NCI-H748 treated with DMSO at 0.1 percent for 48 hours (cell line): Measurements from ENCODE around the gene BLOC1S4.
A peak's percentile ranks its signal among the peaks of the same experiment; 100 is the strongest.
"Not testable (repeated sequence)": the region's sequence is repeated elsewhere in the genome, so short reads cannot be mapped to it uniquely, and the experiment has no call there.

ENCODE experiments used
- DNase-seq: peaks from one replicate; lab custom pipeline; 2025; lab: John Stamatoyannopoulos, UW

The BLOC1S4 gene, protein sequence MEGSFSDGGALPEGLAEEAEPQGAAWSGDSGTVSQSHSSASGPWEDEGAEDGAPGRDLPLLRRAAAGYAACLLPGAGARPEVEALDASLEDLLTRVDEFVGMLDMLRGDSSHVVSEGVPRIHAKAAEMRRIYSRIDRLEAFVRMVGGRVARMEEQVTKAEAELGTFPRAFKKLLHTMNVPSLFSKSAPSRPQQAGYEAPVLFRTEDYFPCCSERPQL

DNA sequence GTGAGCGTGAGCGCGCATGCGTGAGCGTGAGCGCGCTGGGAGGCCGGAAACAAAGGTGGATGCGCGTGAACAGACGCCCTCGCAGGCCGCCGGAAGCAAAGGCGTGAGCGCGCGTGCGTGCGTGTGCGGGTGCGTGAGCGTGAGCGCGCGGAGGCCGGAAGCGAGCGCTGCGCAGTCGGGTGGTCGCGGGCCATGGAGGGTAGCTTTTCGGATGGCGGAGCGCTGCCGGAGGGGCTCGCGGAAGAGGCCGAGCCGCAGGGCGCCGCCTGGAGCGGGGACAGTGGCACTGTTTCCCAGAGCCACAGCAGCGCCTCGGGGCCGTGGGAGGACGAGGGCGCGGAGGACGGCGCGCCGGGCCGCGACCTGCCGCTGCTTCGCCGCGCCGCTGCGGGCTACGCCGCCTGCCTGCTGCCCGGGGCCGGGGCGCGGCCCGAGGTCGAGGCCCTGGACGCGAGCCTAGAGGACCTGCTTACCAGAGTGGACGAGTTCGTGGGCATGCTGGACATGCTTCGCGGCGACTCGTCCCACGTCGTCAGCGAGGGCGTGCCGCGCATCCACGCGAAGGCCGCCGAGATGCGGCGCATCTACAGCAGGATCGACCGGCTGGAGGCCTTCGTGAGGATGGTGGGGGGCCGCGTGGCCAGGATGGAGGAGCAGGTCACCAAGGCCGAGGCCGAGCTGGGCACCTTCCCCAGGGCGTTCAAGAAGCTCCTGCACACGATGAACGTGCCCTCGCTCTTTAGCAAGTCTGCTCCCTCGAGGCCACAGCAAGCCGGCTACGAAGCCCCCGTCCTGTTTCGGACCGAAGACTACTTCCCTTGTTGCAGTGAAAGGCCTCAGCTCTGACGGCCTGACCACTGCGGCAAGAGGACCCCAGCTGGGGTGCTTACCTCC is at the start of gene BLOC1S4:
BLOC1S4 (plus strand) TSS at position 157 of the 894 bp plus-strand sequence; CDS start at position 193, 36 bp downstream.
- DNase-seq = peak; percentile 52

- peak; percentile 15 for DNase-seq
Measured at GRCh38 chr4:6668391-6668790, 47.6 kb upstream of the BLOC1S4 start.

GRCh38 chr4:6671648-6672047 is 44.3 kb upstream of the BLOC1S4 start:
- DNase-seq = no peak

GRCh38 chr4:6672131-6672530 is 43.8 kb upstream of the BLOC1S4 start:
- no peak for DNase-seq

DNA sequence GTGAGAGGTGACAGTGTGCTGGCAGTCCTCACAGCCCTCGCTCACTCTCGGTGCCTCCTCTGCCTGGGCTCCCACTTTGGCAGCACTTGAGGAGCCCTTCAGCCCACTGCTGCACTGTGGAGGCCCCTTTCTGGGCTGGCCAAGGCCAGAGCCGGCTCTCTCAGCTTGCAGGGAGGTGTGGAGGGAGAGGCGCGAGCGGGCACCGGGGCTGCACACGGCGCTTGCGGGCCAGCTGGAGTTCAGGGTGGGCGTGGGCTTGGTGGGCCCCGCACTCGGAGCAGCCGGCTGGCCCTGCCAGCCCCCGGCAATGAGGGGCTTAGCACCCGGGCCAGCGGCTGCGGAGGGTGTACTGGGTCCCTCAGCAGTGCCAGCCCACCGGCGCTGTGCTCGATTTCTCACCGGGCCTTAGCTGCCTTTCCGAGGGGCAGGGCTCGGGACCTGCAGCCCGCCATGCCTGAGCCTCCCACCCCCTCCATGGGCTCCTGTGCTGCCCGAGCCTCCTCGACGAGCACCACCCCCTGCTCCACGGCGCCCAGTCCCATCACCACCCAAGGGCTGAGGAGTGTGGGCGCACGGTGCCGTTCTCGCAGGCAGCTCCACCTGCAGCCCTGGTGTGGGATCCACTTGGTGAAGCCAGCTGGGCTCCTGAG is 43.3 kb upstream of the BLOC1S4 start:
- not testable (repeated sequence) for DNase-seq

GRCh38 chr4:6673191-6673659 is 42.7 kb upstream of the BLOC1S4 start:
- not testable (repeated sequence) for DNase-seq

GRCh38 chr4:6673660-6674499 is 42.1 kb upstream of the BLOC1S4 start:
- peak; percentile 30 for DNase-seq

DNA sequence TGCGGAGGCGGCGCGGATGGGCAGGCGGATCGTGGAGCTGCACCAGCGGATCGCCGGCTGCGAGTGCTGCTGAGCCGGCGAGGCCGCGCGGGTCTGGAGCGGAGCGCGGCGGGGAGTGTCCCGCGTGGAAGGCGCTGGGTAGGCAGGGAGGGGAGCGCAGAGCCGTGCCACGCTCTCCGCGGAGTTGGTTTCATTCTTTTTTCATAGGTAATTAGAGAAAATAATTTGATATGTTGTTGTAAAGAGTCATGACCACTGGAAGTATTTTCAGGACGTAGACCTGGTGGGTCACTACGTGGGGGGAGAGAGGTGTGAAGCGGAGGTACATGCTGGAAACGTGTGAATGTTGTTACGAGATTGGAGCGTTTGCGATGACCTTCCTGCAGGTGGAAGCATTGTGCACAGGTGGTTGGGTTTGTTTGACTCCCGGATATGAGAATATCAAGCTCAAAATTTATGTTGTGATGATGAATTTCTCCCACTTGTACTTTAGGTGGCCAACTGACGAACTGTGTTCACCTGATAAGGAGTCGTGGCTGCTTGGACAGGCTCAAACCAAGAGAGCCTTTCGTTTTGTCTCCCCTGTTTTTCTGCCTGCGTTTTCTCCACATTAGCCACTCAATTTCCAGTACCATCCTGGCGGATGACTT is 41.3 kb upstream of the BLOC1S4 start:
- DNase-seq = peak; percentile 38

- no peak for DNase-seq
Measured at GRCh38 chr4:6676722-6677558, 39.0 kb upstream of the BLOC1S4 start.

- no peak for DNase-seq
Measured at GRCh38 chr4:6680372-6681034, 35.5 kb upstream of the BLOC1S4 start.

DNA sequence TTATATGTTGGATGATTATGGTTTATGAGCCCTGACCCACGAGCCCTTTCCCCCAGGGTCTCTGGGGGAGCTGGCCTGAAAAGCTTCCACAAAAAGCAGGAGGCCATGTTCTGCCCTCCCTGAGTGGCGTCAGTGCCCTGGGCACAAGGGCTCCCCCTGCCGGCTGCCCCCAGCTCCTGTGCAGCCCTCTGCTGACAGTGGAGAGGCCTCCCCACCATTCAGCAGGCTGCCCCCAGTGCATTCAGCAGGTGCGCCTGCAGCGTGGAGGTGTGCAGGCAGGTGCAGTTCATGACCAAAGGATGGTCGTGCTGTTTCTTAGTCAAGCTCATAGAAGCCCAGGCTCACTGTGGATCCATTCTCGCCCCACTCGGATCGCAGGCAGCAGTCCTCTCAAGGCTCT is 34.8 kb upstream of the BLOC1S4 start:
- DNase-seq = no peak

DNA sequence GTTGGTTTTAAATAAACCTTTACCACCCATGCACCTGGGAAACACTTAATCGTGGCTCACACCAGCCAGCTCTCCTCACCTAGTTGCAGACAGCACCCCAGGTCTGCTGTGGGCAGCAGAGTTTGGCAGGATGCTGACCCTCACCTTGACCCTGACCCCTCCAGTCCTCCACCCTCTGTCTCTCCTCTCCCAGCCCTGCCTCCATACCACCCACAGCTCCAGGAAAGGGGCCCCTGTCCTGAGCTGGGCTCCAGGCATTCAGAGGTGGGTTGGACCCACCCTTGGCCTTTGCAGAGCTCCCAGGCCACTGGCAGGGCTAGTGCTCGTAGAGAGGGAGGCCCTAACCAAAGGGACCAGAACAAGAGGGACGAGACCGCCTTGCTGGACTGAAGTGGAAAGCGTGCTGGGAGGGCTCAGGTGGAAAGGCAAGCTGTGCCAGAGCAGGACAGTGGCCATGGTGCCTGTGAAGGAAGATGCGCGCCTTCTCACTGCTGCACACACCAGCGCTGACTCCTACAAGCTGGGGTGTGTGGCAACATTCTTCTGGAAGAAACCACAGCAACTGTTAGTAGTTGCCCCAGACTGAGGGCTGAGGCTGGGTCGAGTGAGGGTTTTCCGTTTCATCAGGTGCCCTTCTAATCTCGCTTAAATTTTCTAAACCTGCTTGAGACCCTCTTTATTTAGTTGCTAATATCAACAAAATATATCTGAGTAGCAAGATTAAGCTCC is 32.9 kb upstream of the BLOC1S4 start:
- DNase-seq = no peak

DNA sequence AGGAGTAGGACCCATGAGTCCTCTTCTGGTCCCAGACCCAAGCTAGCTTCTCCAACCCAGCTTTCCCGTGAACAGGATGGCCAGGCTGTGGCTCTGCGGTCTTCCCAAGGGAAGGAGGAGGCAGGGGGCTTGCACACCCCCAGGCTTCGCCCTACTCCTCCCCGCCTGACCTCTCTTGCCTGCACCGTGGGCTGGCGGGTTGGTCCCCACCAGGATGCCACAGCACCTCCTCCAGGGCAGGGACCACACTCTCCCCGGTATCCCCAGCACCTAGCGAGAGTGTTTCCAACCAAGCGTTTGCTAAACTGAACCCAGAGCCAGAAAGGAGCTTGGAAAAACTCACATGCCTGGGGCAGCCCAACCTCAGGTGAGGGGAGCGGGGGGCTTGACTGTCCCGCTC is 31.3 kb upstream of the BLOC1S4 start:
- no peak for DNase-seq

DNA sequence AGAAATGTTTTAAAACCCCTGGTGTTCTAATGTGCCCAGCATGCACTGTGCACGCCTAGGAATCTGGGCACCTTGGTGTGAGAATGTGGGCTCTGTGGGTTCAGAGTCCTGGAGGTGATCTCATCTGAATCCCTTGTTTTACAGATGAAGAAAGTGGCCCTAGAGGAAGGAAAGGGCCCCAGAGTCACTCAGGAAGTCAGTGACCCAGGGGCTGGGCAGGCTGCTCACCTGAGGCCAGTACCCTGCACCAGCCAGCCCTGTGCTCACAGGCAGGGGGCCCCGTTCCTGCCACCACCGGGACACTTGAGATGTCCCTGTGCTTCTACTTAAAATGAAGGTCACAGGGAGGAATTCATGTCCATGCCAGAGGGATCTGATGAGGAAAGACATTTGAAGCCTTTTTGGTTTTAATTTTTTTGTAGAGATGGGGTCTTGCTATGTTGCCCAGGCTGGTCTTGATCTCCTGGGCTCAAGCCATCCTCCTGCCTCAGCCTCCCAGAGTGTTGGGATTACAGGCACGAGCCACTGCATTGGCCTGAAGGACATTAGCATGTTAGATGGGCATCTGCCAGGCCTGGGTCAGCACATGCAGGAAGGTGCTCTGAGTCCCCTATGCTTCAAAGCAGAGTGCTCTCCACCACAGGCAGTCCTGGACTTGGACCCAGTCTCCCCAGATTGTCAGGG is 29.7 kb upstream of the BLOC1S4 start:
- no peak for DNase-seq

- DNase-seq = no peak
Measured at GRCh38 chr4:6687947-6688878, 27.8 kb upstream of the BLOC1S4 start.

DNA sequence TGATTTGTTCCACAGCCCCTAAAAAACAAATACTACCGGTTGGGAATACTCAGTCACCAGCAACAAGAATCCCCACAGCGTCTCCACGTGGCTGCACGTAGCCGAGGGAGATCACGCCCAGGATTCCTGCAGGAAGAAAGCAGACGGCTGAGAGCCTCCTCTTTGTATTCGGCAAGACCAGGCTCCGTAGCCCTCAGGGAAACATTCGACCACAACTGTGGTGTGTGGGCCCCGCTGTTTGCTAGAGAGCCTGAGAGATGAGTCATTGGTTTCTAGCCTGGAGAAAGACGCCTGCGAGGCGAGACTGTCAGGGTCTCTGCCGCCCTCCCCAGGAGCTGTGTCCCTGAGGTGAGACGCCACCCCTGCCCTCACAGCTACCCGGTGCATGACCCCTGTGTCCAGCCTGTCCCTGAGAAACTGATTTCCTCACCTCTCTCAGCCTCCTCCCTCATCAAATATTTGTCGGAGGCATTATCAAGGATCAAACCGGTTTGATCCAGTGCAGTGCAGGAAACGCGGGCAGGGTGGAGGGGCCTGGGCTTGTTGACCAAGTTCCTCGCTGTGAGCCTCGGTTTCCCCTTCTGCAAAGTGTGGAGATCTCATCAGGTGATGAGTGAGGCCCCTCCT is 27.0 kb upstream of the BLOC1S4 start:
- DNase-seq = no peak

GRCh38 chr4:6689506-6689960 is 26.4 kb upstream of the BLOC1S4 start:
- no peak for DNase-seq
